Mesenchymal stem cell (in vitro differentiated cells and primary cell): ENCODE measurements around the gene LARGE1.

Experiments
- DNase-seq: peaks from one replicate; pipeline ENCODE4 v3.0.0-alpha.2; 2013
- H2AFZ ChIP-seq: one replicate; pipeline ENCODE4 v1.6.1; 2013; ENCODE audit warnings: low read depth, mild to moderate bottlenecking, control low read depth, inconsistent platforms, low read length, moderate library complexity
- H2AK5ac ChIP-seq: 2 replicates; pipeline ENCODE4 v1.6.1; 2013; ENCODE audit warnings: low read length, moderate library complexity, mild to moderate bottlenecking, inconsistent platforms; ENCODE audit not compliant: severe bottlenecking
- H2BK120ac ChIP-seq: one replicate; pipeline ENCODE4 v1.6.1; 2013; ENCODE audit warnings: low read depth, mild to moderate bottlenecking, inconsistent platforms, low read length, moderate library complexity
- H2BK12ac ChIP-seq, 2 experiments: one replicate each; pipeline ENCODE4 v1.6.1; 2013; ENCODE audit warnings: inconsistent platforms in 2 of 2, low read length in 2 of 2, mild to moderate bottlenecking in 2 of 2, moderate library complexity in 2 of 2, control low read depth in 1 of 2
- H2BK15ac ChIP-seq: one replicate; pipeline ENCODE4 v1.6.1; 2013; ENCODE audit warnings: mild to moderate bottlenecking, low read depth, inconsistent platforms; ENCODE audit not compliant: poor library complexity, severe bottlenecking
- H2BK5ac ChIP-seq: 2 replicates; pipeline ENCODE4 v1.6.1; 2013; ENCODE audit warnings: low read depth, mild to moderate bottlenecking, low read length, control low read depth, inconsistent platforms; ENCODE audit not compliant: poor library complexity, severe bottlenecking
- H3K14ac ChIP-seq, 2 experiments: one replicate each; pipeline ENCODE4 v1.6.1; 2013; ENCODE audit warnings: inconsistent platforms in 2 of 2, low read length in 2 of 2, control low read depth in 1 of 2, mild to moderate bottlenecking in 1 of 2, moderate library complexity in 1 of 2
- H3K18ac ChIP-seq, 2 experiments: one replicate each; pipeline ENCODE4 v1.6.1; 2013; ENCODE audit warnings: inconsistent platforms in 2 of 2, low read length in 2 of 2, control low read depth in 1 of 2, low read depth in 1 of 2, mild to moderate bottlenecking in 1 of 2
- H3K23ac ChIP-seq, 2 experiments: one replicate each; pipeline ENCODE4 v1.6.1; 2013; ENCODE audit warnings: inconsistent platforms in 2 of 2, low read length in 2 of 2, mild to moderate bottlenecking in 2 of 2, moderate library complexity in 2 of 2, control low read depth in 1 of 2
- H3K27ac ChIP-seq: 2 replicates; pipeline ENCODE4 v1.5.1; 2013; ENCODE audit warnings: mild to moderate bottlenecking, moderate library complexity, low read length, control low read depth, inconsistent platforms; ENCODE audit not compliant: poor library complexity, severe bottlenecking
- H3K27me3 ChIP-seq, 2 experiments: 2 replicates each; pipeline versions ENCODE4 v1.6.1 to v1.7.0; 2013; ENCODE audit warnings: low read length in 2 of 2, mild to moderate bottlenecking in 2 of 2, moderate library complexity in 2 of 2, control low read depth in 1 of 2, inconsistent platforms in 1 of 2; ENCODE audit not compliant: control insufficient read depth in 1 of 2, insufficient read depth in 1 of 2
- H3K36me3 ChIP-seq, 2 experiments: 2 replicates each; pipeline versions ENCODE4 v1.6.1 to v1.7.0; 2013; ENCODE audit warnings: low read length in 2 of 2, control low read depth in 1 of 2, inconsistent platforms in 1 of 2, low read depth in 1 of 2, mild to moderate bottlenecking in 1 of 2; ENCODE audit not compliant: insufficient read depth in 2 of 2, control insufficient read depth in 1 of 2
- H3K4ac ChIP-seq, 2 experiments: one replicate each; pipeline ENCODE4 v1.6.1; 2013; ENCODE audit warnings: inconsistent platforms in 2 of 2, low read length in 2 of 2, mild to moderate bottlenecking in 2 of 2, moderate library complexity in 2 of 2, control low read depth in 1 of 2, low read depth in 1 of 2
- H3K4me1 ChIP-seq: 2 replicates; pipeline ENCODE4 v1.6.1; 2013; ENCODE audit warnings: low read depth, low read length, control low read depth; ENCODE audit not compliant: control insufficient read depth, insufficient read depth
- H3K4me2 ChIP-seq: 2 replicates; pipeline ENCODE4 v1.6.1; 2013; ENCODE audit warnings: low read length, mild to moderate bottlenecking, inconsistent platforms; ENCODE audit not compliant: poor library complexity, severe bottlenecking
- H3K4me3 ChIP-seq, 2 experiments: 2 replicates each; pipeline versions ENCODE4 v1.5.1 to v1.7.0; 2013; ENCODE audit warnings: low read length in 2 of 2, mild to moderate bottlenecking in 2 of 2, control low read depth in 1 of 2, low read depth in 1 of 2; ENCODE audit not compliant: insufficient read depth in 1 of 2
- H3K79me1 ChIP-seq: replicated peaks from 2 replicates; pipeline ENCODE4 v1.6.1; 2013; ENCODE audit warnings: mild to moderate bottlenecking, control low read depth, low read length, inconsistent platforms; ENCODE audit not compliant: poor library complexity, severe bottlenecking
- H3K9ac ChIP-seq: 2 replicates; pipeline ENCODE4 v1.7.0; 2013; ENCODE audit warnings: mild to moderate bottlenecking, low read length, moderate library complexity
- H3K9me3 ChIP-seq: 2 replicates; pipeline ENCODE4 v1.7.0; 2013; ENCODE audit warnings: mild to moderate bottlenecking, low read length; ENCODE audit not compliant: control insufficient read depth
- H4K8ac ChIP-seq: one replicate; pipeline ENCODE4 v1.6.1; 2013; ENCODE audit warnings: inconsistent platforms, mild to moderate bottlenecking, low read length, moderate library complexity
- H4K91ac ChIP-seq: one replicate; pipeline ENCODE4 v1.6.1; 2013; ENCODE audit warnings: mild to moderate bottlenecking, low read length, inconsistent platforms
- WGBS: methylation state at CpG from one replicate; pipeline ENCODE4 v1.1.7; 2013; ENCODE audit warnings: mixed read lengths; 5-methylcytosine and 5-hydroxymethylcytosine counted together

The LARGE1 gene

DNA sequence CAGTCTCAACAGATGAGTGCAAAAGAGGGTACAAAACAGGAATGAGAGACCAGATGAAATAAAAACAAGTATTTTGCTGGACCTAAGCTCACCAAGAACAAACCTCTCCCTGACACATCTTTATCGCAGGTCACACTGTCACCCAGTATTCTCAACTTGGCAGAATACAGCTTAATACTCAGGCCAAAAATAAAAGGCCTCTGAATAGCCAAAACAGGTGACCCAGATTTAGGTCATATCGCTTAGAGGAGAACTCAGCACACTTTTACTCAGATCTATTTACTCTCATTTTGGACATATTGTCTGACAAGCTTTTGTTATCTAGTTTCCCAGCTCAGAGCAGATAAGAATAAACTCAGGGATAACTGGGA is 645.2 kb downstream of the LARGE1 start:
- H3K4me3 ChIP-seq: no peak overlapping the region
- H3K14ac ChIP-seq: no peak overlapping the region
- WGBS: 98% methylated on average over 2 of the region's 2 CpGs
- no peak overlapping the region for H3K18ac ChIP-seq
- no peak overlapping the region for H2BK5ac ChIP-seq
- no peak overlapping the region for H3K9ac ChIP-seq
- H3K27ac ChIP-seq: no peak overlapping the region
- no peak overlapping the region for H3K4ac ChIP-seq
- no peak for DNase-seq
- H4K8ac ChIP-seq: no peak overlapping the region
- H2AFZ ChIP-seq: no peak overlapping the region
- no peak overlapping the region for H4K91ac ChIP-seq
- no peaks in the 10 kb centered on the region for H3K79me1 ChIP-seq
- H3K4me2 ChIP-seq: no peak overlapping the region
- H3K9me3 ChIP-seq: no peaks in the 10 kb centered on the region
- no peaks in the 10 kb centered on the region for H3K4me1 ChIP-seq
- no peak overlapping the region for H2BK12ac ChIP-seq
- no peak overlapping the region for H2AK5ac ChIP-seq
- no peak overlapping the region for H2BK120ac ChIP-seq
- H2BK15ac ChIP-seq: no peak overlapping the region
- no peaks in the 10 kb centered on the region for H3K27me3 ChIP-seq
- peaks cover 0 to 47% of the 10 kb centered on the region in 2 experiments for H3K36me3 ChIP-seq
- no peak overlapping the region for H3K23ac ChIP-seq

GRCh38 chr22:33274214-33275072 is 645.8 kb downstream of the LARGE1 start:
- no peak overlapping the region for H2BK12ac ChIP-seq
- H2AFZ ChIP-seq: no peak overlapping the region
- no peaks in the 10 kb centered on the region for H3K4me1 ChIP-seq
- H3K4me2 ChIP-seq: no peak overlapping the region
- no peak overlapping the region for H2AK5ac ChIP-seq
- no peak for DNase-seq
- peaks cover 0 to 41% of the 10 kb centered on the region in 2 experiments for H3K36me3 ChIP-seq
- H2BK15ac ChIP-seq: no peak overlapping the region
- H3K14ac ChIP-seq: no peak overlapping the region
- H3K9me3 ChIP-seq: no peaks in the 10 kb centered on the region
- H3K23ac ChIP-seq: no peak overlapping the region
- no peak overlapping the region for H3K4me3 ChIP-seq
- H3K79me1 ChIP-seq: no peaks in the 10 kb centered on the region
- no peak overlapping the region for H2BK120ac ChIP-seq
- H3K27ac ChIP-seq: no peak overlapping the region
- H3K27me3 ChIP-seq: no peaks in the 10 kb centered on the region
- no peak overlapping the region for H3K9ac ChIP-seq
- no peak overlapping the region for H4K8ac ChIP-seq
- no peak overlapping the region for H3K4ac ChIP-seq
- H3K18ac ChIP-seq: no peak overlapping the region
- no peak overlapping the region for H4K91ac ChIP-seq
- no peak overlapping the region for H2BK5ac ChIP-seq
- 90% methylated on average over 20 of the region's 20 CpGs for WGBS

DNA sequence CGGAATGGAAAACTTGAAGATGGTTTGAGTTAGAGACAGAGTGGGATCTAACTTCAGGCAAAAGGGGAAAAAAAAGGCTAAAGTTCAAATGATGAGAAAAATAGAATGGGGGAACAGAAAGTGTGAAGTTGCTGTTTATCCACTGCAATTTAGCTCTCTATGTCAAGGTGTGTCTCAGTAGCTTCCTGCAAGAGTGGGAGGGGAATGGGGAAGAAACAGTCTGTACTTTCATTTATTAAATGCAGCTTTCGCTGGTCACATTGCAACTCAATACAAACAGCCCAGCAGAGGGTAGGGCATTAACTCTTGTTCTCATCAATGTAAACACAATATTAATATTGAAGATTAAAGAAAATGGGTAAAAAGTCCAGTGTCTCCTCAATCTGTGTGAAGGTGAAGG is 647.4 kb downstream of the LARGE1 start:
- Histone ChIP-seq H3K4me1 (no peaks in the 10 kb centered on the region), H2AFZ (no peak overlapping the region), H3K23ac (no peak overlapping the region), H3K4me2 (no peak overlapping the region), H3K14ac (no peak overlapping the region), H3K27me3 (no peaks in the 10 kb centered on the region), H3K18ac (no peak overlapping the region), H3K27ac (no peak overlapping the region), H3K4me3 (no peak overlapping the region), H4K91ac (no peak overlapping the region), H2BK12ac (no peak overlapping the region), H3K9me3 (no peaks in the 10 kb centered on the region), H3K9ac (no peak overlapping the region), H2BK15ac (no peak overlapping the region), H3K36me3 (peaks cover 0 to 41% of the 10 kb centered on the region in 2 experiments), H3K79me1 (no peaks in the 10 kb centered on the region), H3K4ac (no peak overlapping the region), H4K8ac (no peak overlapping the region), H2BK120ac (no peak overlapping the region), H2BK5ac (no peak overlapping the region), H2AK5ac (no peak overlapping the region)
- DNase-seq: no peak
- 100% methylated on average over 1 of the region's 2 CpGs for WGBS

- Histone ChIP-seq H3K14ac (no peak overlapping the region), H3K4me3 (no peak overlapping the region), H3K27me3 (no peaks in the 10 kb centered on the region), H2AK5ac (no peak overlapping the region), H3K9ac (no peak overlapping the region), H2AFZ (no peak overlapping the region), H3K4me1 (no peaks in the 10 kb centered on the region), H3K4me2 (no peak overlapping the region), H3K9me3 (no peaks in the 10 kb centered on the region), H3K27ac (no peak overlapping the region), H2BK120ac (no peak overlapping the region), H2BK5ac (no peak overlapping the region), H3K79me1 (no peaks in the 10 kb centered on the region), H3K23ac (no peak overlapping the region), H3K4ac (no peak overlapping the region), H2BK12ac (no peak overlapping the region), H3K18ac (no peak overlapping the region), H2BK15ac (no peak overlapping the region), H3K36me3 (peaks cover 0 to 39% of the 10 kb centered on the region in 2 experiments), H4K91ac (no peak overlapping the region), H4K8ac (no peak overlapping the region)
- 78% methylated on average over 2 of the region's 2 CpGs for WGBS
- no peak for DNase-seq
Observed at GRCh38 chr22:33272180-33272579, 648.1 kb downstream of the LARGE1 start.
